Neural progenitor cell (in vitro differentiated cells): ENCODE data around the gene MYO18B.

ENCODE experiments used
- CTCF ChIP-seq: fragments of 200-600 bp; sonication (generic); IDR thresholded peaks from 2 replicates; pipeline ENCODE4 v1.5.1; 2017; ENCODE audit warnings: antibody characterized with exemption, mild to moderate bottlenecking
- EZH2 ChIP-seq: fragments of 200-600 bp; sonication (generic); IDR thresholded peaks from 2 replicates; pipeline ENCODE4 v1.6.1; 2017; ENCODE audit warnings: antibody characterized with exemption, mild to moderate bottlenecking, moderate library complexity
- EZH2phosphoT487 ChIP-seq: fragments of 200-600 bp; sonication (generic); IDR thresholded peaks from 2 replicates; pipeline ENCODE4 v1.6.1; 2017; ENCODE audit warnings: antibody characterized with exemption

- no peak for TF ChIP-seq EZH2
- TF ChIP-seq CTCF = no peak
- no peak for TF ChIP-seq EZH2phosphoT487
These were observed 25.4 kb upstream of the MYO18B start for GRCh38 chr22:25716637-25717036.
